ENCODE data around the gene PYGM.

PYGM gene

DNA sequence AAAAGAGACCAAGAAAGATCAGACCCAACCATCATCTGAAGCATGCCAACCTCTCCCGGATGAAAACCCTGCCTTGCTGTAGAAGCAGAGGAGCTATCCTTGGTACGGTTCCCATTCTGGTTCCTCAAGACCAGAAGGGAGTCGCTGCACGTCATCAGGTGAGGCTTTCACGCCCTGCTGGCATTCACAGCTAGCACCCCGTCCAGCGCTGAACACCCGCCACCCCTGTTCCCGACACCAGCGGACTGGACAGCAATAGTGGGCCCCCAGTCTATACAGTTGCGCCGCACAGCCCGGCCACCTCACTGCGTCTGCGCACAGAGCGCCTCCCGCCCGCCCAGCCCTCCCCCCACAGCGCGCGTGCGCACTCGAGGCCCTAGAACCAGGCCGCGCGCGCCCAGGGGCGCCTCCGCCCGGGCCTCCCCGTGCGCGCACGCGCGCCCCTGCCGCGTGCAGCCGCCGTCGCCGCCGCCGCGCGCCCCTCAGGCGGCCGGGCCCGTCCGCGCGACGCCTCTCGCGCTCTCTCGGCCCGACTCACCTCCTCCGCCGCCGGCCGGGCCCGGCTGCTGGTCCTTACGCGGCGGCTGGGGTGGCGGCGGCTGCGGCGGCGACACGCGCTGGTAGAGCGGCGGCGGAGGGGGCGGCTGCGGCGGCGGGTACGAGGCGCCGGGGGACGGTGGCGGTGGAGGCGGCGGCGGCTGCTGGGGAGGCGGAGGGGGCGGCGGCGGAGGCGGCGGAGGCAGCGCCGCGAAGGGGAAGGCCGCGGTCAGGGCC, 17.9 kb upstream of the PYGM start:
- TF ChIP-seq ZFX (IDR thresholded peaks at IDR 0.05), result no peak
- TF ChIP-seq, protein P1, sequence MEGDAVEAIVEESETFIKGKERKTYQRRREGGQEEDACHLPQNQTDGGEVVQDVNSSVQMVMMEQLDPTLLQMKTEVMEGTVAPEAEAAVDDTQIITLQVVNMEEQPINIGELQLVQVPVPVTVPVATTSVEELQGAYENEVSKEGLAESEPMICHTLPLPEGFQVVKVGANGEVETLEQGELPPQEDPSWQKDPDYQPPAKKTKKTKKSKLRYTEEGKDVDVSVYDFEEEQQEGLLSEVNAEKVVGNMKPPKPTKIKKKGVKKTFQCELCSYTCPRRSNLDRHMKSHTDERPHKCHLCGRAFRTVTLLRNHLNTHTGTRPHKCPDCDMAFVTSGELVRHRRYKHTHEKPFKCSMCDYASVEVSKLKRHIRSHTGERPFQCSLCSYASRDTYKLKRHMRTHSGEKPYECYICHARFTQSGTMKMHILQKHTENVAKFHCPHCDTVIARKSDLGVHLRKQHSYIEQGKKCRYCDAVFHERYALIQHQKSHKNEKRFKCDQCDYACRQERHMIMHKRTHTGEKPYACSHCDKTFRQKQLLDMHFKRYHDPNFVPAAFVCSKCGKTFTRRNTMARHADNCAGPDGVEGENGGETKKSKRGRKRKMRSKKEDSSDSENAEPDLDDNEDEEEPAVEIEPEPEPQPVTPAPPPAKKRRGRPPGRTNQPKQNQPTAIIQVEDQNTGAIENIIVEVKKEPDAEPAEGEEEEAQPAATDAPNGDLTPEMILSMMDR (conservative IDR thresholded peaks at IDR 0.05), result no peak
- H3K27ac ChIP-seq, result peak overlapping the region; percentile 97

DNA sequence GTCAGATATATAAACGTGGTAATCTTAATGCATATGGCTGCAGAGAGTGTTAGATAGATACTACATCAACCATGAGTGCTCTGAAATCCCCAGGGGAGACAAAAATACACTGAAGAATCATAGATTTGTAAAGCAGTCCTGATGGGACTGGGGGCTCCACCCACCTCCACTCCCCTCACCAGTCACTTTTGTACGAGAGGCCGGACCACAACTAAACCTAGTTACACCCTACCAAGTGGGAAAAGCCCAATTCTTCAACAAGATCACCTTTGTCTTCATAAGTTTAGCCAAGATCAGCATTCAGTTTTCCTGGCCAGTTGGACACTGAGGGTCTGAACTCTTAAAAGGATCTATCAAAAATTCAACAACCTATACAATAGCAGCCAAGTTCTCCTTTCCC, 17.1 kb upstream of the PYGM start:
- TF ChIP-seq, protein P1 (conservative IDR thresholded peaks at IDR 0.05), result no peak
- no peak for TF ChIP-seq ZFX (IDR thresholded peaks at IDR 0.05)
- peak overlapping the region; percentile 97; the same call in 1 of the 2 replicates for H3K27ac ChIP-seq

DNA sequence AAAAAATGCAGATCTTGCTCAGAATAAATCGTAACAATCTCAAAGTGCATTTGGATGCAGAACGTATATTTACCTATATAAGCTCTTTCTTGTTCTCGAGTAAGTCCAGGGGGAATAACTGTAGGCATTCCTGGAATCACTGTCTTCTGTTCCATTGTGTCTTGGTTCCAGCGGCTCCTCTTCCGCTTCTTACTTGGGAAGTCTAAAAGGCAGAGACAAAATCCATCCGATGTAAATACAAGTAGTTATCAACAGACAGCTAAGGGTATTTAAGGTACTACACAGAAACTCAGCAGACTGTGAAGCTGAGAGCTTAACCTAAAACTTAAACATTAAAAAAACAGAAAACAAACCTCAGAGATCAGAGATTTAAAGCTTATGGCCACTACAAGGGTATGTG, 16.7 kb upstream of the PYGM start:
- no peak overlapping the region for H3K27ac ChIP-seq
- TF ChIP-seq, protein P1 (conservative IDR thresholded peaks at IDR 0.05), result no peak
- TF ChIP-seq ZFX (IDR thresholded peaks at IDR 0.05), result no peak

DNA sequence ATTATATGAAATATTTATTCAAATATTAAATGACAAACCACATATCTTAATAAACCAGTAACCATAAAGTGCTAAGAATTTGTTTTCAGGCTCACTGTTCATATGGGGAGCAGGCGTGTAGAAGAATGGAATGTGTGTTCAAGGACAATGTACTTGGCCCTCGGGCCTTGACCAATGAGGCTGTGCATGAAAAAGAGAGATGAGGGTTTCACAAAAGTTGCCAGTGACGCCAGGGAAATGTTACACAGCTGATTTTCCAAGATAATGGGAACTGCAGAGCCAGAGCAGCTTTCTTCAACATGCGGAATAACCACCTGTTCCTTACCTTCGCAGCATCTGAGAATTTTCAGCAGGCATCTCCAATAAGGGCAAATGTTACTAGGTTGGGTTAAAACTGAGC, 14.4 kb upstream of the PYGM start:
- TF ChIP-seq, protein P1 (conservative IDR thresholded peaks at IDR 0.05), result no peak
- TF ChIP-seq ZFX (IDR thresholded peaks at IDR 0.05), result no peak
- no peak overlapping the region for H3K27ac ChIP-seq

DNA sequence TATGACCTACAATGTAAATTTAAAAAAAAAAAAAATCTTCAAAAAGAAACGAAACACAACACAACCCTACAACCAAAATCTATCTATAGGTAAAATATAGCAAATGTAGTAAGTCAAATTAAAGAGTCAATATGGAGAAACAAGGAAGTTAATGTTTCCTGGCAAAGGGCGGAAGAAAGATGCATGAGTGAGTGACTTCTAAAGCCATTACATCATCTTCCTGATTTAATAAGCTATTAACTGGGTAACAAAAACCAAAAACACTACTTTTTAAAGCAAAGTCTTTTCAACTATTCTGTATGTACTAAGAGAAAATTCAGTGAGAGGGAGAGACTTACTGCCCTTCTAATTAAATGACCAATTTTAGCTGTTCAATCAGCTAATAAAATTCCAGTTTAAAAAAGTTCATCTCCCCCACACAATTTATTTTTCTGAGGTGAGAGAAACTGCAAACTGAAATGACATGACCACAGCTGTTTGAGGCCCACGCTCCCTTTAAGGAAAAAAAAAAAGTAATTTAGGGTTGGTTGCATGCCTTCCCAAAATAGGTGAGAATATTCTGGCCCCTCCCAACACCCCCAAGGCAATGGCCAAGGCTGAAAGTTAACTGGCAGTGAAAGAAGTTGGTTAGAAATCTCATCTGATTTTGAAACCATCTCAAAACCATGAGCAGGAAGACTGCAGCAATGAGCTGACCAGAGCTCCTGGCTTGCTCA, 12.7 kb upstream of the PYGM start:
- no peak for TF ChIP-seq ZFX (IDR thresholded peaks at IDR 0.05)
- TF ChIP-seq, protein P1 (conservative IDR thresholded peaks at IDR 0.05), result no peak
- no peak overlapping the region for H3K27ac ChIP-seq

DNA sequence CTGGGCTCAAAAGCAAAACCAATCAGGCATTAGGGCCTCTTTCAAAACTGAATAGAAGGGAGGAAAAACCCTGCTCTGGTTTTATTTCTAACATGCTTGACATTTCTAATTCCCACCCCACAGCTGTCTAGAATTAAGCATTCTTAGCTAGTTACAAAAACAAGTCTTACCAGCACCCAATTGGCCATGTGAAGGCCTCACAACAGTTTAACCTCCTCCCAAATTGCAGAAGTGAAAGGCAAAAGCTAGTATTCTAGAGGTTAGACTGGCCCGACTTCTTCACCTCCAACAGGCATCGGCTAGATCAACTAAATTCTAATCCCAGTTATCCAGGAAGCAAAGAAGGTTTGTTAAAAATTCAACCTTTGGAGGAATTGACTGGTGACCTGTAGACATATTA, 12.1 kb upstream of the PYGM start:
- H3K27ac ChIP-seq, result no peak overlapping the region

DNA sequence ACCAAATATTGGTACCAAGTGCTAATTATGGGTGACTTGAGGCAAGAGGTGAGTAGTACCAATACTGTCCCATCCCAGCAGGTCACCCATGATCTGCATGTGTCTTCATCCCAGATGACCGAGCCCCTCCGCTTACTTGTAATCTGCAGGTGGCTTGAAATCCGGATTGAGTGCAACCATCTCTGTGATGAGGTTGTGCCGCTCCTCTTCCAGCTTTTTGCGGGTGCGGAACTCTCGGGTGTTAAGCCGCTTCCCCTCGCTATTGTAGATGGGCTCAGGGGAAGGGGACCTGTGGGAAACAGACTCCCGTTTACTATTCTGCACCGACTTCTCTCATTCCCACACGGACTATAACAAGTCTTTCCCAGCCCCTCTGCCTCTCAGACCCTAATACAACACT, 10.3 kb upstream of the PYGM start:
- H3K27ac ChIP-seq, result no peak overlapping the region
- TF ChIP-seq, protein P1 (conservative IDR thresholded peaks at IDR 0.05), result no peak
- no peak for TF ChIP-seq ZFX (IDR thresholded peaks at IDR 0.05)

More for the DNA sequence above, 12.1 kb upstream of the PYGM start:
- TF ChIP-seq, protein P1 (conservative IDR thresholded peaks at IDR 0.05), result no peak
- no peak for TF ChIP-seq ZFX (IDR thresholded peaks at IDR 0.05)
